Panc1 (cell line): ENCODE data around the gene FLVCR2. TPM values are rescaled to one million over a fixed set of nuclear protein-coding genes. Genes with fewer than 3 reads are reported as not detected.

Experiments used
- ATAC-seq: fragments of 200-7000 bp; cut with Tn5 transposase; 2 replicates; pipeline ENCODE4 v1.9.1; 2020; ENCODE audit warnings: mild to moderate bottlenecking, moderate library complexity
- BruUV-seq: library from RNA; stranded (reverse); fragments of 400-500 nt; replicated peaks from 2 replicates; lab custom pipeline; 2021; lab: Mats Ljungman, UMichigan
- CTCF ChIA-PET: fragments of 300-600 bp; sonication (Branson Sonifier 250); formaldehyde crosslinking; loops from one replicate; lab custom pipeline; 2022; ENCODE audit warnings: antibody characterized with exemption; lab: Charles Lee
- POLR2A ChIA-PET: fragments of 300-600 bp; sonication (Branson Sonifier 250); formaldehyde crosslinking; loops from one replicate; lab custom pipeline; 2022; ENCODE audit warnings: antibody characterized with exemption; lab: Charles Lee
- DNase-seq: peaks from one replicate; pipeline ENCODE4 v3.0.0-alpha.2; 2010; ENCODE audit warnings: low read depth, low spot score
- H3K27ac ChIP-seq: 2 replicates; pipeline ENCODE4 v1.5.1; 2011; ENCODE audit warnings: mild to moderate bottlenecking, low read length, inconsistent platforms
- H3K27me3 ChIP-seq: fragments of 200-500 bp; sonication (Bioruptor generic); 2 replicates; pipeline ENCODE4 v1.6.0; 2014; ENCODE audit warnings: low read length, inconsistent platforms; ENCODE audit not compliant: control insufficient read depth, insufficient read depth
- H3K36me3 ChIP-seq: fragments of 200-500 bp; sonication (Bioruptor generic); 2 replicates; pipeline ENCODE4 v1.5.1; 2014; ENCODE audit warnings: inconsistent platforms, mild to moderate bottlenecking, low read length, moderate library complexity; ENCODE audit not compliant: control insufficient read depth, insufficient read depth
- H3K4me1 ChIP-seq: 2 replicates; pipeline ENCODE4 v1.5.1; 2011; ENCODE audit warnings: inconsistent platforms, mild to moderate bottlenecking, low read length, moderate library complexity; ENCODE audit not compliant: control insufficient read depth, insufficient read depth
- H3K4me3 ChIP-seq, 2 experiments: 2 replicates each; pipeline ENCODE4 v1.5.1; 2011 to 2012; ENCODE audit warnings: low read depth in 2 of 2, low read length in 2 of 2, mild to moderate bottlenecking in 2 of 2, inconsistent platforms in 1 of 2, moderate library complexity in 1 of 2
- H3K9me3 ChIP-seq: fragments of 200-500 bp; sonication (Bioruptor generic); 2 replicates; pipeline ENCODE4 v1.5.1; 2014; ENCODE audit warnings: low read depth, mild to moderate bottlenecking, inconsistent platforms, low read length, moderate library complexity; ENCODE audit not compliant: control insufficient read depth, insufficient read depth
- POLR2AphosphoS5 ChIP-seq: IDR thresholded peaks from 2 replicates; pipeline ENCODE4 v1.6.1; 2012; ENCODE audit warnings: mild to moderate bottlenecking, low read depth, low read length, moderate library complexity
- SIN3A ChIP-seq: IDR thresholded peaks from 2 replicates; pipeline ENCODE4 v1.6.1; 2012; ENCODE audit warnings: low read depth, mild to moderate bottlenecking, low read length, moderate library complexity, borderline replicate concordance; ENCODE audit not compliant: insufficient read depth
- TCF7L2 ChIP-seq: IDR thresholded peaks from 2 replicates; pipeline ENCODE4 v1.6.1; 2011; ENCODE audit warnings: mild to moderate bottlenecking, low read depth, low read length, inconsistent platforms
- in situ Hi-C: cut with HindIII; loops from 2 replicates; pipeline ENCODE4 v1.10.0; 2016; ENCODE audit warnings: low sequenced_read_pairs, low pct_unique_long_range_greater_than_20kb
- intact Hi-C: fragments of 100-400 bp; cut with micrococcal nuclease; formaldehyde crosslinking; loops from one replicate; pipeline ENCODE4 v1.10.0; 2022; ENCODE audit not compliant: unreplicated experiment
- total RNA-seq: library from RNA; stranded (reverse); gene quantifications from one replicate; pipeline ENCODE4 v1.2.1, GENCODE V29; 2021; ENCODE audit not compliant: unreplicated experiment
- TF ChIP-seq, protein P1 (sequence below), 2 experiments: IDR thresholded peaks; 2 replicates each; pipeline ENCODE4 v1.6.1; 2011 to 2012; ENCODE audit warnings: low read depth in 2 of 2, control low read depth in 1 of 2, low read length in 1 of 2, mild to moderate bottlenecking in 1 of 2, moderate library complexity in 1 of 2; ENCODE audit not compliant: insufficient read depth in 1 of 2
- TF ChIP-seq, protein P2 (sequence below): fragments of 450-650 bp; IDR thresholded peaks from 2 replicates; pipeline ENCODE4 v1.5.1; 2017; ENCODE audit warnings: mild to moderate bottlenecking

FLVCR2 gene
- total RNA-seq, 1 experiment from 2014 or later, result 9.7 TPM

DNA sequence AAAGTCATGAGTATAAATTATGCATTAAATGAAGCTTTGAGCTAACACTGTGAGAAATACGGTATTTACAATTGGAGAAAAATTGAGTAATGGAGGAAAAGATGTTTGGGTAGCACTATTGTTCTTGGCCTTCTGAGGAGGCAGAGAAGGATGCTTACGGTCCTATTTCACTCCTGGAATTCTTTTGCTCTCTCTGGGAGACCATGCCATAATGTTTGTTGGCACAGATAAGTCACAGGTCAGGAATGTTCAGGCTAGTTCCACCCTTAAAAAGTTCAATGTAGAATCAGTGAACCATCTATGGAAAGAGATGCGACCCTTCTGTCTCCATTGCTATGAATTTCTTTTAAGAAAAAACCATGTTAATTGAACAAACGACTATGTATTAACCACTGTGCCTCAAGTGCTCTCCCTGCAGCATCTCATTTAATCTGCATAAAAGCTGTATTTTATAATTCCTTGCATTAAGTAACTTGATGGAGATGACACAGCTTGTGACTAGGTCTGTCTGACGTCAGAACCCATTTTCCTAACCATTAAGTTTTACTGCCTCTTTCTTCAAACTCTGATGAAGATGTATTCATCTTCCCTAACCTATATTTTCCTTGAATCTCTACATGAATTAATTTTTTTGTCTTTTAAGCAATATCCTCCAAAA, 46.6 kb upstream of the FLVCR2 start:
- H3K27me3 ChIP-seq, result no peaks in the 10 kb centered on the region
- no TSS peak for BruUV-seq
- ChIA-PET CTCF (no interaction called here), POLR2A (no interaction called here)
- TF ChIP-seq SIN3A, result no peak
- TF ChIP-seq TCF7L2, result no peak
- TF ChIP-seq, protein P1, sequence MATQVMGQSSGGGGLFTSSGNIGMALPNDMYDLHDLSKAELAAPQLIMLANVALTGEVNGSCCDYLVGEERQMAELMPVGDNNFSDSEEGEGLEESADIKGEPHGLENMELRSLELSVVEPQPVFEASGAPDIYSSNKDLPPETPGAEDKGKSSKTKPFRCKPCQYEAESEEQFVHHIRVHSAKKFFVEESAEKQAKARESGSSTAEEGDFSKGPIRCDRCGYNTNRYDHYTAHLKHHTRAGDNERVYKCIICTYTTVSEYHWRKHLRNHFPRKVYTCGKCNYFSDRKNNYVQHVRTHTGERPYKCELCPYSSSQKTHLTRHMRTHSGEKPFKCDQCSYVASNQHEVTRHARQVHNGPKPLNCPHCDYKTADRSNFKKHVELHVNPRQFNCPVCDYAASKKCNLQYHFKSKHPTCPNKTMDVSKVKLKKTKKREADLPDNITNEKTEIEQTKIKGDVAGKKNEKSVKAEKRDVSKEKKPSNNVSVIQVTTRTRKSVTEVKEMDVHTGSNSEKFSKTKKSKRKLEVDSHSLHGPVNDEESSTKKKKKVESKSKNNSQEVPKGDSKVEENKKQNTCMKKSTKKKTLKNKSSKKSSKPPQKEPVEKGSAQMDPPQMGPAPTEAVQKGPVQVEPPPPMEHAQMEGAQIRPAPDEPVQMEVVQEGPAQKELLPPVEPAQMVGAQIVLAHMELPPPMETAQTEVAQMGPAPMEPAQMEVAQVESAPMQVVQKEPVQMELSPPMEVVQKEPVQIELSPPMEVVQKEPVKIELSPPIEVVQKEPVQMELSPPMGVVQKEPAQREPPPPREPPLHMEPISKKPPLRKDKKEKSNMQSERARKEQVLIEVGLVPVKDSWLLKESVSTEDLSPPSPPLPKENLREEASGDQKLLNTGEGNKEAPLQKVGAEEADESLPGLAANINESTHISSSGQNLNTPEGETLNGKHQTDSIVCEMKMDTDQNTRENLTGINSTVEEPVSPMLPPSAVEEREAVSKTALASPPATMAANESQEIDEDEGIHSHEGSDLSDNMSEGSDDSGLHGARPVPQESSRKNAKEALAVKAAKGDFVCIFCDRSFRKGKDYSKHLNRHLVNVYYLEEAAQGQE (IDR thresholded peaks at IDR 0.05; ENCODE audit: insufficient read depth in 1 of 2, low read depth in 2 of 2, low read length in 1 of 2), result no peak
- TF ChIP-seq, protein P2, sequence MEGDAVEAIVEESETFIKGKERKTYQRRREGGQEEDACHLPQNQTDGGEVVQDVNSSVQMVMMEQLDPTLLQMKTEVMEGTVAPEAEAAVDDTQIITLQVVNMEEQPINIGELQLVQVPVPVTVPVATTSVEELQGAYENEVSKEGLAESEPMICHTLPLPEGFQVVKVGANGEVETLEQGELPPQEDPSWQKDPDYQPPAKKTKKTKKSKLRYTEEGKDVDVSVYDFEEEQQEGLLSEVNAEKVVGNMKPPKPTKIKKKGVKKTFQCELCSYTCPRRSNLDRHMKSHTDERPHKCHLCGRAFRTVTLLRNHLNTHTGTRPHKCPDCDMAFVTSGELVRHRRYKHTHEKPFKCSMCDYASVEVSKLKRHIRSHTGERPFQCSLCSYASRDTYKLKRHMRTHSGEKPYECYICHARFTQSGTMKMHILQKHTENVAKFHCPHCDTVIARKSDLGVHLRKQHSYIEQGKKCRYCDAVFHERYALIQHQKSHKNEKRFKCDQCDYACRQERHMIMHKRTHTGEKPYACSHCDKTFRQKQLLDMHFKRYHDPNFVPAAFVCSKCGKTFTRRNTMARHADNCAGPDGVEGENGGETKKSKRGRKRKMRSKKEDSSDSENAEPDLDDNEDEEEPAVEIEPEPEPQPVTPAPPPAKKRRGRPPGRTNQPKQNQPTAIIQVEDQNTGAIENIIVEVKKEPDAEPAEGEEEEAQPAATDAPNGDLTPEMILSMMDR, result no peak
- TF ChIP-seq POLR2AphosphoS5, result no peak
- intact Hi-C loops (no loop called here), in situ Hi-C loops (no loop called here)
- no peak overlapping the region for H3K27ac ChIP-seq
- peaks cover 11% of the 10 kb centered on the region for H3K4me1 ChIP-seq
- no peaks in the 10 kb centered on the region for H3K36me3 ChIP-seq
- no peak overlapping the region for H3K4me3 ChIP-seq
- ATAC-seq, result 0 out of 2 replicates have a peak, but pooled peaks have one; percentile 50
- H3K9me3 ChIP-seq, result no peaks in the 10 kb centered on the region
- peak; percentile 43 for DNase-seq

DNA sequence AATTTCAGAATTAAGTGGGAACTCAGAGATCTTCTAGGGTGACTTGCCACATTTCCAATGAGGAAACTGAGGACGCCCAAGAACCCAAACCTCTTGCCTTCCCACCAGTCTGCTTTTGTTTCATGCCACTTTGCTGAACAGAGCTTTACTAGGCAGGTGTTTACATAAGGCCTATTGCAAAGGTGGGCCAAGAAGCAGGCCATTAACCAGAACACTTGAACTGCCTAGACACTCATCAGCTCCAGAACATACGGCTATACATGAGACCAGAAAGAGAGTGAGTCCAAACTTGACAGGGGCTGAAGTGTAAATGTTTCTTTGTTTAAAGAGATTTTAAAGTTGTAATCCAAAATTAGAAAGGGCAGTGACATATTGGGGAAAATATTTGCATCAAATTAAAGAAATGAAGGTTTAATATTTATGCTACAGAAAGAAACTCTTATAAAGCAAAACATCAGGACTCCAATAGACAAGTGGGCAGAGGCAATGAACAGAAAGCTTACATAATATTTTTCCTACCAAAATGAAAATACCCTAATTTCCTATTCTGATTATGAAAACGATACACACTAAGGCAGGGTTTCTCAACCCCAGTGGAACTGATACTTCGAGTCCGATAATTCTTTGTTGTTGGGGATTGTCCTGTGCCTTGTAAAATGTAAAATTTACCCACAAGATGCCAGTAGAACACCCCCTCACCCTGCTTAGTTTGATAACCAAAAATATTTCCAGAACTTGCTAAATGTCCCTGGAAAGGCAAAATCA, 44.4 kb upstream of the FLVCR2 start:
- in situ Hi-C loops, result no loop called here
- no peaks in the 10 kb centered on the region for H3K27me3 ChIP-seq
- peaks cover 11% of the 10 kb centered on the region for H3K4me1 ChIP-seq
- no peaks in the 10 kb centered on the region for H3K36me3 ChIP-seq
- ChIA-PET CTCF (no interaction called here), POLR2A (interaction anchor here (0.6 kb wide), 1 partner anchor 8 kb away, joined by 12 read pairs; no protein-coding TSS in a partner anchor)
- DNase-seq (no peak), ATAC-seq (no peak)
- intact Hi-C loops, result no loop called here
- H3K9me3 ChIP-seq, result no peaks in the 10 kb centered on the region
- TF ChIP-seq, protein P2, result no peak
- TF ChIP-seq SIN3A, result no peak
- TF ChIP-seq TCF7L2, result no peak
- TF ChIP-seq, protein P1 (IDR thresholded peaks at IDR 0.05; ENCODE audit: insufficient read depth in 1 of 2, low read depth in 2 of 2, low read length in 1 of 2), result no peak
- TF ChIP-seq POLR2AphosphoS5, result no peak
- no peak overlapping the region for H3K4me3 ChIP-seq
- BruUV-seq, result no TSS peak
- H3K27ac ChIP-seq, result no peak overlapping the region
